Smooth muscle cell (in vitro differentiated cells): ENCODE results near the gene ROR2. TPM values are rescaled to one million over a fixed set of nuclear protein-coding genes. Genes with fewer than 3 reads are reported as not detected.

Source experiments
- DNase-seq: peaks from one replicate; lab custom pipeline; 2025; ENCODE audit not compliant: unreplicated experiment; lab: John Stamatoyannopoulos, UW
- H2AFZ ChIP-seq: fragments of 200-600 bp; sonication (generic); 2 replicates; pipeline ENCODE4 v1.6.0; 2016; ENCODE audit warnings: antibody characterized with exemption, low read depth, mild to moderate bottlenecking
- H3F3A ChIP-seq: fragments of 200-600 bp; sonication (generic); 2 replicates; pipeline ENCODE4 v1.6.0; 2017; ENCODE audit warnings: antibody characterized with exemption, low read depth
- H3K27ac ChIP-seq: fragments of 200-600 bp; sonication (generic); 2 replicates; pipeline ENCODE4 v1.5.1; 2016; ENCODE audit warnings: low read depth, mild to moderate bottlenecking
- H3K27me3 ChIP-seq: fragments of 200-600 bp; sonication (generic); 2 replicates; pipeline ENCODE4 v1.6.1; 2016; ENCODE audit warnings: low read depth, mild to moderate bottlenecking
- H3K36me3 ChIP-seq: fragments of 200-600 bp; sonication (generic); 2 replicates; pipeline ENCODE4 v1.5.1; 2016; ENCODE audit warnings: low read depth
- H3K4me1 ChIP-seq: fragments of 200-600 bp; sonication (generic); 2 replicates; pipeline ENCODE4 v1.5.1; 2016; ENCODE audit warnings: low read depth
- H3K4me2 ChIP-seq: fragments of 200-600 bp; sonication (generic); 2 replicates; pipeline ENCODE4 v1.6.0; 2016; ENCODE audit warnings: mild to moderate bottlenecking
- H3K4me3 ChIP-seq: fragments of 200-600 bp; sonication (generic); 2 replicates; pipeline ENCODE4 v1.5.1; 2016; ENCODE audit warnings: mild to moderate bottlenecking
- H3K79me2 ChIP-seq: fragments of 200-600 bp; sonication (generic); 2 replicates; pipeline ENCODE4 v1.6.0; 2016; ENCODE audit warnings: low read depth, mild to moderate bottlenecking
- H3K9ac ChIP-seq: fragments of 200-600 bp; sonication (generic); 2 replicates; pipeline ENCODE4 v1.6.0; 2016; ENCODE audit warnings: low read depth
- H3K9me3 ChIP-seq: fragments of 200-600 bp; sonication (generic); replicated peaks from 2 replicates; pipeline ENCODE4 v1.5.1; 2016; ENCODE audit warnings: low read depth
- H4K20me1 ChIP-seq: fragments of 200-600 bp; sonication (generic); 2 replicates; pipeline ENCODE4 v1.6.0; 2016; ENCODE audit warnings: low read depth
- WGBS: methylation state at CpG from one replicate; pipeline ENCODE4 v1.1.7; 2016; ENCODE audit warnings: low lambda C conversion rate; 5-methylcytosine and 5-hydroxymethylcytosine counted together
- polyA plus RNA-seq: library from polyadenylated mRNA; unstranded; fragments of >200 nt; fragmentation: Nextera tagmentation; extraction: Ambion mirVana; gene quantifications from 2 replicates; pipeline ENCODE4 v1.2.1, GENCODE V29; 2016
- total RNA-seq: library from RNA; depleted of rRNA; stranded (reverse); fragments of >200 nt; gene quantifications from 2 replicates; pipeline ENCODE4 v1.2.3, GENCODE V29; 2014
- TF ChIP-seq, protein P1 (sequence below): fragments of 200-600 bp; sonication (generic); IDR thresholded peaks from 2 replicates; pipeline ENCODE4 v1.5.1; 2017; ENCODE audit warnings: borderline replicate concordance, mild to moderate bottlenecking, antibody characterized with exemption; ENCODE audit not compliant: insufficient read depth, poor library complexity, severe bottlenecking

Gene ROR2
- total and polyA plus RNA-seq, 2 experiments from 2014 or later: 16.7 to 21.7 TPM

DNA sequence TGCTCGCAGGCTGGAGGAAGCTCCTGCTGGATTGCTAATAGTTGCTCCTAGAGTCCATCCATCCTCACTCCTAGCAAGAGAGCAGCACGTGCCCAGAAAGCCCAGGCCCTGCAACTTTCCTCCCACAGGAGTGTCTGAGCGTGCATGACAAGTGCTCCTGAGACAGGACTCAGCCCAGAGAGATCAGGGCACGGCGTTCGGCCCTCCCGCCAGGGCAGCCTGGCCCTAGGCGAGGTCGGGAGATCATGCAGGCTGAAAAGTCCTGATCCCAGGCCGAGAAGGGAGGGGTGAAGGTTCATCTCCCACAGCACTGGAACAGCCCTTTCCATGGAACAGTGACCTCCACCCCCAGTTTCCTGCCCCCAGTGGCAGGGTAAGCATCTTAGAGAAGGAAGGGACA, 94.8 kb downstream of the ROR2 start:
- Histone ChIP-seq H3K36me3 (no peaks in the 10 kb centered on the region), H3K9me3 (no peaks in the 10 kb centered on the region), H3K9ac (no peak overlapping the region), H2AFZ (no peak overlapping the region), H4K20me1 (peaks cover 29% of the 10 kb centered on the region), H3K27me3 (no peaks in the 10 kb centered on the region), H3K79me2 (peaks cover 28% of the 10 kb centered on the region), H3K4me2 (no peak overlapping the region), H3K4me3 (no peak overlapping the region), H3K27ac (no peak overlapping the region), H3K4me1 (peaks cover 33% of the 10 kb centered on the region), H3F3A (peaks cover 6% of the 10 kb centered on the region)
- WGBS: 94% methylated on average over 10 of the region's 10 CpGs
- DNase-seq: no peak
- TF ChIP-seq, protein P1, sequence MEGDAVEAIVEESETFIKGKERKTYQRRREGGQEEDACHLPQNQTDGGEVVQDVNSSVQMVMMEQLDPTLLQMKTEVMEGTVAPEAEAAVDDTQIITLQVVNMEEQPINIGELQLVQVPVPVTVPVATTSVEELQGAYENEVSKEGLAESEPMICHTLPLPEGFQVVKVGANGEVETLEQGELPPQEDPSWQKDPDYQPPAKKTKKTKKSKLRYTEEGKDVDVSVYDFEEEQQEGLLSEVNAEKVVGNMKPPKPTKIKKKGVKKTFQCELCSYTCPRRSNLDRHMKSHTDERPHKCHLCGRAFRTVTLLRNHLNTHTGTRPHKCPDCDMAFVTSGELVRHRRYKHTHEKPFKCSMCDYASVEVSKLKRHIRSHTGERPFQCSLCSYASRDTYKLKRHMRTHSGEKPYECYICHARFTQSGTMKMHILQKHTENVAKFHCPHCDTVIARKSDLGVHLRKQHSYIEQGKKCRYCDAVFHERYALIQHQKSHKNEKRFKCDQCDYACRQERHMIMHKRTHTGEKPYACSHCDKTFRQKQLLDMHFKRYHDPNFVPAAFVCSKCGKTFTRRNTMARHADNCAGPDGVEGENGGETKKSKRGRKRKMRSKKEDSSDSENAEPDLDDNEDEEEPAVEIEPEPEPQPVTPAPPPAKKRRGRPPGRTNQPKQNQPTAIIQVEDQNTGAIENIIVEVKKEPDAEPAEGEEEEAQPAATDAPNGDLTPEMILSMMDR: no peak

DNA sequence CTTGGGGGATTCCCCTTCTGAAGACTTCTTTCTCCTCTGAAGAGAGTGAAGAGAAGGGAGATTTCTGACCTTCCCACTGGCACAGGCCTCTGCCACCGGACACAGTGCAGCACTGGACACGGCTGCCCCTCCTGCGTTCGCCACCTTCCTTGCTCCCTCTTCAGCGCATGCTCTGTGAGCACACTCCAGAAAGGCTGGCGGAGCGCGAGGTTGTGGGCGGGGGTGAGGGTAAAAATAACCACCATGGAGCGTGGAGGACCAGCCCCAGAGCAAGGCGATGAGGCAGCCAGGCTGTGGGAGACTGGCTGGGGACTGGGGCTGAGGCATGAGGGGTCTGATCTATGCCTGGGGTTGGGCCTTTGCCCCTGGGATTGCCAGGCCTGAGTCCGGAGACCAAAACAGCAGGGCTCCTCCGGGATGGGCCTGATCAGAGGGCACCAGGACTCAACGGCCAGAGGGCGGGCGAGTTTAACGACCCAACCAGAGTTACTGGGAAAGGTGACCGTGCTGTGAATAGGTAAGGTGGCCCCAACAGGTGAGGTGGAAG, 97.2 kb downstream of the ROR2 start:
- no peak overlapping the region for H3K4me2 ChIP-seq
- H3K4me3 ChIP-seq: no peak overlapping the region
- WGBS: 97% methylated on average over 18 of the region's 18 CpGs
- H3K9ac ChIP-seq: no peak overlapping the region
- peaks cover 11% of the 10 kb centered on the region for H3F3A ChIP-seq
- peaks cover 24% of the 10 kb centered on the region for H3K79me2 ChIP-seq
- TF ChIP-seq, protein P1: no peak
- DNase-seq: no peak
- H3K4me1 ChIP-seq: peaks cover 28% of the 10 kb centered on the region
- H2AFZ ChIP-seq: no peak overlapping the region
- H3K27ac ChIP-seq: no peak overlapping the region
- no peaks in the 10 kb centered on the region for H3K36me3 ChIP-seq
- H3K27me3 ChIP-seq: no peaks in the 10 kb centered on the region
- H4K20me1 ChIP-seq: peaks cover 33% of the 10 kb centered on the region
- H3K9me3 ChIP-seq: no peaks in the 10 kb centered on the region

DNA sequence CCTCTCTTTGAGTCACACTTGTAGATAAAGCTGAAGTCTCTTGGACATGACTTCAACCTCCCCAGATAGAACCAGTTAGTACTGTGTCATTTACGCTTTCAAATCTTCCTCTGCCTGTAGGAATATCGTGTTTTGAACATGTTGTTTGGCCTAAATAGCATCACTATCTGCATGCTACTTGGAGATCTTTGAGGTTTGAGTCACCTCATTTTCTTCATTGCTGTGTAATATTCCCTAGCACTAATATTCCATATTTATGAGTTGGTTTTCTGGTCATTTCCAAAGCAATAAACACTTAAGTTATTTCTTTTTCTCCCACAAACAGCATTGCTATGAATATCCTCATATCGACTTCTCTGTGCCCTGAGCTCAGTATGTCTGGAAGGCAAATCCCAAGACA, 100.3 kb downstream of the ROR2 start:
- H4K20me1 ChIP-seq: peaks cover 35% of the 10 kb centered on the region
- H3K9ac ChIP-seq: no peak overlapping the region
- peaks cover 29% of the 10 kb centered on the region for H3K4me1 ChIP-seq
- no peak overlapping the region for H3K4me3 ChIP-seq
- no peaks in the 10 kb centered on the region for H3K27me3 ChIP-seq
- no peaks in the 10 kb centered on the region for H3K9me3 ChIP-seq
- no peak overlapping the region for H3K4me2 ChIP-seq
- H3K79me2 ChIP-seq: peaks cover 8% of the 10 kb centered on the region
- no peak for DNase-seq
- 95% methylated on average over 3 of the region's 3 CpGs for WGBS
- no peak overlapping the region for H3K27ac ChIP-seq
- TF ChIP-seq, protein P1: no peak
- H2AFZ ChIP-seq: no peak overlapping the region
- no peaks in the 10 kb centered on the region for H3K36me3 ChIP-seq
- H3F3A ChIP-seq: peaks cover 8% of the 10 kb centered on the region

DNA sequence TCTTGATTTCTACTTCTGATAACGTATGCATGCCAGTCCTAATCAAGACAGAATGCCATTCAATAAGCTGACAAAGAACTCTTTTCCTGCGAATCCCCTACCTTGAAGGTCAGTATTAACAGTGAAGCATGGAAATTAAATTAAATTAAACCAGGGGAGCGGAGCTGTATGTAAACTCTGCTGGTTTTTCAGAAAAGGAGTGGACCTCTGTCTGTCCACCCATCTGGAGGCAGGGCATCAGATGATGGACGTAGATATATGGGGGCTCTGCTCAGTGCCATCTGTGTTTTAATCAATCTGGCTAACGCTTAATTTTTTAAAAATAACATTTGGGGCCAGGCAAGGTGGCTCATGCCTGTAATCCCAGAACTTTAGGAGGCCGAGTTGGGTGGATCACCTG, 101.9 kb downstream of the ROR2 start:
- Histone ChIP-seq H3K9me3 (no peaks in the 10 kb centered on the region), H3K4me3 (no peak overlapping the region), H3K79me2 (peaks cover 3% of the 10 kb centered on the region), H3K9ac (no peak overlapping the region), H3K27ac (peak overlapping the region; percentile 18), H3K4me1 (peaks cover 36% of the 10 kb centered on the region), H3F3A (peaks cover 8% of the 10 kb centered on the region), H4K20me1 (peaks cover 40% of the 10 kb centered on the region), H3K4me2 (peak overlapping the region; percentile 24), H3K36me3 (no peaks in the 10 kb centered on the region), H3K27me3 (no peaks in the 10 kb centered on the region), H2AFZ (no peak overlapping the region)
- TF ChIP-seq, protein P1: no peak
- WGBS: 93% methylated on average over 6 of the region's 6 CpGs
- DNase-seq: no peak
